Measurements from ENCODE around the gene SOCS6. TPM values are rescaled to one million over a fixed set of nuclear protein-coding genes. Genes with fewer than 3 reads are reported as not detected.
"Not testable (repeated sequence)": the region's sequence is repeated elsewhere in the genome, so short reads cannot be mapped to it uniquely, and the experiment has no call there.

Gene SOCS6
- total RNA-seq, 1 donor = 34.5 TPM

DNA sequence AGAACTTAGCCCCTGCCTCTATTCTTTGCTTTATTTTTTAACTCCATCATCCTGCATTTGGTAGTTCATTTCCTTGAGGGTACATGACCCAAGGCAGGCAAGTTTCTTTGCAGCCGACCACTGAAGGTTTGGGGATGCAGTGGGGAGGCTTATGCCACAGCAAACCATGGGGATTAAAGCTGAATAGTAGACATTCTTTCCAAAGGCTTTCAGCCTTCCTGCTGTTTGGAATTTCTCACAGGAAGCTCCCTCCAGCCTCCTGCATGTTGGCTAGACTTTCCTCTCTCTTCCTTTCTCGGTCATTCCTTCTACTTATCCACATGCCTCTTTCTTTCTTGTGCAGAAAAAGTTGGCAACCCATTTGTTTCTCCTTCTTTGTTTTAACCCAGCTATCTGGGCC is 77.3 kb downstream of the SOCS6 start:
- DNase-seq (ENCODE audit: low read depth) = peak; percentile 21
- TF ChIP-seq, protein P1, sequence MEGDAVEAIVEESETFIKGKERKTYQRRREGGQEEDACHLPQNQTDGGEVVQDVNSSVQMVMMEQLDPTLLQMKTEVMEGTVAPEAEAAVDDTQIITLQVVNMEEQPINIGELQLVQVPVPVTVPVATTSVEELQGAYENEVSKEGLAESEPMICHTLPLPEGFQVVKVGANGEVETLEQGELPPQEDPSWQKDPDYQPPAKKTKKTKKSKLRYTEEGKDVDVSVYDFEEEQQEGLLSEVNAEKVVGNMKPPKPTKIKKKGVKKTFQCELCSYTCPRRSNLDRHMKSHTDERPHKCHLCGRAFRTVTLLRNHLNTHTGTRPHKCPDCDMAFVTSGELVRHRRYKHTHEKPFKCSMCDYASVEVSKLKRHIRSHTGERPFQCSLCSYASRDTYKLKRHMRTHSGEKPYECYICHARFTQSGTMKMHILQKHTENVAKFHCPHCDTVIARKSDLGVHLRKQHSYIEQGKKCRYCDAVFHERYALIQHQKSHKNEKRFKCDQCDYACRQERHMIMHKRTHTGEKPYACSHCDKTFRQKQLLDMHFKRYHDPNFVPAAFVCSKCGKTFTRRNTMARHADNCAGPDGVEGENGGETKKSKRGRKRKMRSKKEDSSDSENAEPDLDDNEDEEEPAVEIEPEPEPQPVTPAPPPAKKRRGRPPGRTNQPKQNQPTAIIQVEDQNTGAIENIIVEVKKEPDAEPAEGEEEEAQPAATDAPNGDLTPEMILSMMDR (IDR thresholded peaks at IDR 0.05; ENCODE audit: insufficient read depth, low read depth, low read length) = no peak

DNA sequence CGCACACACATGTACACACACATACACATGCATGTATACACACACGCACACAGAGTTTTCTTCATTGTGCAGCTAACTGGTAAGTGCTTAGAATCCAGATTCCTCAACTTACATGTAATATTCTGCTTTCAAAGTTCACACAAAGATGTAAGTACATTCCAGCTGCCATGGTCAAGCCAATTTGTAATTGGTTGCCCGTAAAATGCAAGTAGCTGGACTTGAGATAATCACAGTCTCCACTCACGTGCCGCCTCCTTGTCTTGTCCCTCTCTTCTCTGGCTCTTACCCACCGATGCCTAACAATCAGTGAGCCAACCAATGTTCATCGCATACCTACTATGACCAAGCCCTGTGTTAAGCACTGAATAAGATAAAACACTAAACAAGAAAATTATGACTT is 77.8 kb downstream of the SOCS6 start:
- H3K4me3 ChIP-seq (ENCODE audit: low read depth, low read length) = no peak overlapping the region
- peak; percentile 33 for DNase-seq (ENCODE audit: low read depth)
- TF ChIP-seq, protein P1 (IDR thresholded peaks at IDR 0.05; ENCODE audit: insufficient read depth, low read depth, low read length) = no peak

More for the DNA sequence above, 77.3 kb downstream of the SOCS6 start:
- no peak overlapping the region for H3K4me3 ChIP-seq (ENCODE audit: low read depth, low read length)

DNA sequence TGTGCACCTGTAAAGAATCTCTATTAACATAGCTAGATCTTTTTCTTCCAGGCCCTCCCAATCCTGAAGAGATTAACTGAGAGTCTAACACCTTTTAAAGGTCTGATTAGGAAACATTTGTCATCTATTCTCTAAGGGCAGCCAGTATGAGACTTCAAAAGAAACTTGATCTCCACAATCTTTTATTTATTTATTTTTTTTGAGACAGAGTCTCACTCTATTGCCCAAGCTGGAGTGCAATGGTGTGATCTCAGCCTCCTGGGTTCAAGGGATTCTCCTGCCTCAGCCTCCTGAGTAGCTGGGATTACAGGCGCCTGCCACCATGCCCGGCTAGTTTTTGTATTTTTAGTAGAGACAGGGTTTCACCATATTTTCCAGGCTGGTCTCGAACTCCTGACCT is 78.5 kb downstream of the SOCS6 start:
- DNase-seq (ENCODE audit: low read depth); H3K4me3 ChIP-seq (ENCODE audit: low read depth, low read length): not testable (repeated sequence)

DNA sequence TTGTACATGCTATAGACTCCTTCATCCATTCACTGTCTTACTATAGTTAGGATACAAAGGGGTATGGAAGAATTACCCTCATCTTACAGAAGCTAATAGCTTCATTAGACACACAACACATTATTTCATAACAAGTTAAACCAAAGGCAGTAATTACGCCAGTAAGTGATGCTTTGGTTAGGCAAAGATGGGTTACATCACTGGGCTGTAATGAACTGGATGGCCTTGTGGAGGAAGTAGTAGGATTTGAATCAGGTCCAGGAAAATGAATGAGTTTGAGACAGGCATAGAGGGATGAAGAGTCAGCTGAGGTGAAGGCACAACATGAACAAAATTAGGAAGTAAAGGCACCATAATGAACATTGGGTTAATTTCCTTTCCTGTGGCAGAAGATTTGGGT is 80.1 kb downstream of the SOCS6 start:
- DNase-seq (ENCODE audit: low read depth) = peak; percentile 45
- no peak overlapping the region for H3K4me3 ChIP-seq (ENCODE audit: low read depth, low read length)
- TF ChIP-seq, protein P1 (IDR thresholded peaks at IDR 0.05; ENCODE audit: insufficient read depth, low read depth, low read length) = no peak

DNA sequence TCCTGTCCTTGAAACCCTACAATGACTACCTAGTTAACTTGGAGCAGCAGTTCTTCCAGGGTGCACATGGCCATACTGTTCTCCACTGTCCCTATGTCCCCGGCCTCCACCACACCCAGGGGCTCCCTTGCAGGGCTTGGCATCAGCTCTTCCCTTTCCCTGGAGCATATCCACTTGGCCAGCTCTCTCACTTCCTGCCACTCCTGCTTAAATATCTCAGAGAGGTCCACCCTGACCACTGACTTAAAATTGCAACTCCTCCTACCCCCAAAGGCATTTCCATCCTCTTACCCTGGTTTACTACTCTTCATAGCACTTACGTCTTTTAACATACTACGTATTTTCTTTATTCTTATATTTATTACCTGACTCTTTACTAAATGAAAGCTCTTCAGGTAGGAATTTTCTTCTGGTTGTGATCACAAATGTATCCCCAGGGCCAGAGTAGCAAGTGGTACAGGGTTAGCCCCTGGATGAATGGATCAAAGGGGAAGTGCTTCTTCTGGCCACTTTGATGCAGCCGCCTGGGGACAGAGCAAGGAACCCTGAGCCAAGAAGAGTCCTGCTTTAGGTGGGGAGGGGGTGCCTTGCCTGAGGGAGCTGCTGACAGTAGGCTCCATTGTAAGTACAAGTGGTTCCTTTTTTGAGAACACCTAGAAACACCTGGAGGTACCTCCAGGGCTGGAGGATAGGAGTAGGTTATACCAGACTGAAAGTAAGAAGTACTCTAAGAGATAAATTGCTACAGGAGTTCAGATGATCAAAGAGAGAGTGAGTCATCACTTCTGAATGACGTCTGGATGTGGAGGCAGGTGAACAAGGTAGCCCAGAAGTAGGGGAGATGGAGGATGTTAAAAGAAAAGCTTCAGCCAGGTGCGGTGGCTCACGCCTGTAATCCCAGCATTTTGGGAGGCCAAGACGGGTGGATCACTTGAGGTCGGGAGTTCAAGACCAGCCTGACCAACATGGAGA is 82.2 kb downstream of the SOCS6 start:
- TF ChIP-seq, protein P1 (IDR thresholded peaks at IDR 0.05; ENCODE audit: insufficient read depth, low read depth, low read length) = no peak
- H3K4me3 ChIP-seq (ENCODE audit: low read depth, low read length) = no peak overlapping the region

DNA sequence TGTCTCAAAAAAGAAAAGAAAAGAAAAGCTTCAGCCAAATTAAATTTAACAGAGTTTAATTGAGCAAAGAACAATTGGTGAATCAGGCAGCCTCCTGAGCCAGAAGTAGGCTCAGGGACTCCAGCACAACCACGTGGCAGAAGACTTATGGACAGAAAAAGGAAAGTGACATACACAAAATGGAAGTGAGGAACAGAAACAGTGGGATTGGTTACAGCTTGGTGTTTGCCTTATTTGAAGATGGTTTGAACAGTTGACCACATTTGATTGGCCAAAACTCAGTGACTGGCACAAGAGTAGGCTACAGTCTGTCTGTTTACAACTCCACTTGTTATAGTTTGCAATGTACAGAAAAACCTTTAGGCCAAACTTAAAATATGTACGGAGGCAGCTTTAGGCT is 83.1 kb downstream of the SOCS6 start:
- DNase-seq (ENCODE audit: low read depth) = no peak
- no peak overlapping the region for H3K4me3 ChIP-seq (ENCODE audit: low read depth, low read length)
- TF ChIP-seq, protein P1 (IDR thresholded peaks at IDR 0.05; ENCODE audit: insufficient read depth, low read depth, low read length) = no peak

More for the DNA sequence above, 82.2 kb downstream of the SOCS6 start:
- DNase-seq (ENCODE audit: low read depth) = no peak

DNA sequence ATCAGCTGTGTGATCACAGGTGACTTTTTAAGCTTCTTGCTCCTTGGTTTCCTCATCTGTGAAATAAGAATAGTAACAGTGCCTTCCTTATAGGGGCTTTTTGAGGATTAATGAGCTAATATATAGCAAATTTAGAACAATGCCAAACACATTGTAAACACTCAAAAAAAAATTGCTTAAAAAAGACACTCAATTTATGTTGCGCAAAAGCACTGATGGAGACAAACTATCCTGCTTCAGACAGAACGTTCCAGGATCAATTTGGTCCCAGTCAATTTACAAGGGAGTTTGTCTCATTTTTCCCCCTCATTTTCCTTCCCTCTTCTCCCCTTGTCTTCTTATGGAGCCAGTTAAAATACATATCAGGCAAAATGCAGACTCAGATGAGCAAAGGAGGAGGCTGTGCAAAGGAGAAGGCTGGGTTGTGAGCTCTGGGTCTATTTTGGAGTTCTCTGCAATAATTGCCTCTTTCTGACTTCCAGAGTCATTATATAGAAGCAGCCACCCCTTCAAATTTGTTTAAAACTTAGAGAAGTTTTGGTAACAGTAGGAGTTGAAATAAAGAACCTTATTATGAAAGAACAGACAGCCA is 83.7 kb downstream of the SOCS6 start:
- DNase-seq (ENCODE audit: low read depth) = no peak
- H3K4me3 ChIP-seq (ENCODE audit: low read depth, low read length) = no peak overlapping the region

More for the DNA sequence above, 83.7 kb downstream of the SOCS6 start:
- TF ChIP-seq, protein P1 (IDR thresholded peaks at IDR 0.05; ENCODE audit: insufficient read depth, low read depth, low read length) = no peak

Measured in fibroblast of villous mesenchyme (primary cell).